Superior temporal gyrus (tissue), 1 donor: ENCODE data around the gene DUSP19.
"Not testable (repeated sequence)": the region's sequence is repeated elsewhere in the genome, so short reads cannot be mapped to it uniquely, and the experiment has no call there.

ENCODE experiments used
- DNase-seq: peaks from one replicate; pipeline ENCODE4 v3.0.0-alpha.2; 2016; ENCODE audit errors: extremely low spot score

Gene DUSP19, protein sequence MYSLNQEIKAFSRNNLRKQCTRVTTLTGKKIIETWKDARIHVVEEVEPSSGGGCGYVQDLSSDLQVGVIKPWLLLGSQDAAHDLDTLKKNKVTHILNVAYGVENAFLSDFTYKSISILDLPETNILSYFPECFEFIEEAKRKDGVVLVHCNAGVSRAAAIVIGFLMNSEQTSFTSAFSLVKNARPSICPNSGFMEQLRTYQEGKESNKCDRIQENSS

DNA sequence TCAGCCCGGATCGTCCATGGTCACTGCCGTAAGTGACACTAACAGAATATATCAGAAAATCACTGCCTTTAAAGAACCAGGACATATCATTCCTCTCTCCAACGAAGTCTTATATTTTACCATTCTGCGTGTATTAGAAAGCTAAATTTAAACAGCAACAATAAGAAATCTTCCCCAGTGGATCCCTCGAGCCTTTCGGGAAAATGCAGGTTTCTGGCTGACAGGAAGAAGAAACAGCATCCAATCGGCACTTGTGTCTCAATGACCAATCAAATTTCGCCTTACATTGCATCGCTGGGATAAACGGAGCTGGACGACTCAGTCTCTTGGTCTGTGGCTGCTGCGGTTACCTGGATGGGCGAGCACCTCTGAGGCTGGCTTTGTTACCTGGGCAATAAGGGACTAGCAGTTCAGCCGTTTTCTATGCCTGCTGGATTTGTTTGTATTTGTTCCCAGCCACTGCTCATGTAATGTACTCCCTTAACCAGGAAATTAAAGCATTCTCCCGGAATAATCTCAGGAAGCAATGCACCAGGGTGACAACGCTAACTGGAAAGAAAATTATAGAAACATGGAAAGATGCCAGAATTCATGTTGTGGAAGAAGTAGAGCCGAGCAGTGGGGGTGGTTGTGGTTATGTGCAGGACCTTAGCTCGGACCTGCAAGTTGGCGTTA lies at the start of gene DUSP19:
Gene DUSP19 (plus strand): TSS at position 284 of the 675 bp plus-strand sequence. CDS start 187 bp downstream, at position 471.
- DNase-seq, result peak; percentile 100

DNA sequence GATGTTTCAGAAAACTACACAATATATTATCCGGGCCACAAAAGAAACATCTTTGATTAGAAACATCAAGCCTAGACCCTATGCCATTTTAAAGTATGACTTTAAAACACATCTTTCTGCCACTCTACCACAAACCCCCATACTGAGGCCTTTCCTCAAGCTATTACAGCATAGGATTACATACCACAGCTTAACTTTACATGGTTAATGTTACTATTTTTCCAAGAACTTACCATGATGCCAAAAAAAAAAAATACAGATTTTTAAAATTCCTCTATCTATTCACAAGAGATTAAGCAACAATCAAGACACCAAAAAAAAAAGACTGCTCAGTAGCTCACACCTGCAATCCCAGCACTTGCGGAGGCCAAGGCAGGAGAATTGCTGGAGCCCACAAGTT lies 49.3 kb upstream of the DUSP19 start:
- no peak for DNase-seq

DNA sequence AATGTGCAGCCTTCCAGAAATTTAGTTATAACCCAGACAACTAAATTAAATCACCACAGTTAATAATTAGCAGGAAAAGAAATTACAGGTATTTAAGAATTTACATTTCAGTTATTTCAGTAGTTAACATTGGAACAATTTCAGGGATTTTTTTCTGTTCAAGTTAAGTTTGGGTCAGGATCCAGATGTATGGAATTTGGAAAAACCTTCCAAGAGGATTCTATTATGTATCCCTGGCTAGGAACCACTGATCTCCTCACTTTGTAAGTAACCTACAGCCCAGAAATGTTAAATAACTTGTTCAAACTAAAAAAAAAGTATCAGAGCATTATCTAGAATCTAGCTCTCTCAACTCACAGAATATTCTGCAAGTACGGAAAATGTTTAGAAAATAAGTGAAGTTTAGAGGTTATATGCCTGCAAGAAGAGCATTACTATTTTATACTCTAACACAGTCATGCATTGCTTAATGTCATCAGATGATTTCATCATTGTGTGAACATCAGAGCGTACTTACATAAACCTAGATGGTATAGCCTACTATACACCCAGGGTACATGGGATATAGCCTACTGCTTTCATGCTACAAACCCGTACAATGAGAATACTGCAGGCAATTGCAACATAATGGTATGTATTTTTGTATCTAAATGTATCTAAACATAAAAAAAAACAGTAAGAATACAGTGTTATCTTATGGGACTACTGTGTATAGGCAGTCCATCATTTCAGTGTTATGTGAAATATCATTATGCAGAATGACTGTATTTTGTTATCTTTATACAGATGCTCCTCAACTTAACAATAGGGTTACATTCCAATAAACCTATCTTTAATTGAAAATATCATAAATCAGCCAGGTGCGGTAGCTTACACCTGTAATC lies 46.4 kb upstream of the DUSP19 start:
- DNase-seq, result no peak

DNA sequence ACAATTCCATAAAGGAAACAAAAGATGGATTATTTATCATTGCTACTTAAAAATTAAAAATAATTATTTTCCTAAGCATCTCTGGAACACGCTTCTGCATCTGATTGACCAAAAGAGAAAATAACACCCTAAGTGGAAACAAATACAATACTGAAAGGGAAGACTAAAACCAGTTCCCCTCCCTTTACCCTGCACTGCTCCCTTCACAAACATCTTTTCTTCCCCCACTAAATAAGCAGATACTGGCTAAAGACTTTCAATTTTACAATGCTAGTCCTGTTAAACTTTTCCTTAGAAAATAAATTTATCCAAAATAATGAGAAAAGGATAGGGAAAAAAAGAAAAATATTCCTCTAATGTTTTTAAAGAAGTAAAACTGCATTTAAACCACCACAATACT lies 44.6 kb upstream of the DUSP19 start:
- no peak for DNase-seq

DNA sequence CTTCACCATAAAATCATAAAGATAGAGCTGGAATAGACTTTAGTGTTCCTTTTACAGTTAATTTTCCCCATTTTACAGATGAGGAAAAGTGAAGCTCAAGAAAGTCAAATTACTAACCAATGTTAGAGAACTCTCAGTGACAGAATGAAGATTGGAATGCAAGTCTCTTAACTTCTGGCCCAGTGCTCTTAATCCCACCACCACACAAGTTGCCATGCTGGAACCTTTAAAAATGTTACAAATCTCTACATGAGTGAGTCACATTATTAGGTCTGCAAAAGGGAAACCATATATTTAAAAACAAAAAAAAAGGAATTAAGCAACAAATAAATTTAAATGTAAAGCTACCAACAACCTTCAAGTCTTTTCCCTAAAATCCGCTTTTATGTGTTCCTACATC lies 43.7 kb upstream of the DUSP19 start:
- no peak for DNase-seq

DNA sequence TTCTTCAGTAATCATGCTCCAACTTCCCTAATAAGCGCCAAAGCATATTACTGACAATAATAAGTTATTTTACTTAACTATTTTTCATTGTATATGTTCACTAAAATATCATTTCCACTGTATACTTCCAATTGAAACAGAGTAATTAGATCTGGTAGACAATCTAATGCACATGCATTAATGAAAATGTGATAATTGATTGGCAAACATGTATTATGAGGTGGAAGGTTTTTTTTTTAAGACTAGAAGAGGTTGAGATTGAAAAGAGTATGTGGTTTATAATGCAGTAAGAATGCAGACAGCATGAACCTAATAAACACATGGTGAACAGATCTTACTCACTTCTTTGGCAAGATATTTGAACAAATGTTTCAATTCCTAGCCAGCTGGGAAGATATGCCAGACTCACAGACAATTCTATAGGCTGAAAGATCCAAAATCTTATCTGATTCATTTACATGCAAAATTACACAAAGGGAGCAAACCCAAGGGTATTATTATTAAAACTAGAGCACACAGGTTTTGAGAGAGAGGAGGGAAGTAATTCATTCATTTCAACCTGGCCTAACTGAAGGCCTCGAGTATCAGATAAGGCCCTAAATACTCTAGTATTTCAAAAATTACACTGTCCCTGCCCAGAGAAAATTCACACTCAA lies 43.1 kb upstream of the DUSP19 start:
- peak; percentile 50 for DNase-seq

DNA sequence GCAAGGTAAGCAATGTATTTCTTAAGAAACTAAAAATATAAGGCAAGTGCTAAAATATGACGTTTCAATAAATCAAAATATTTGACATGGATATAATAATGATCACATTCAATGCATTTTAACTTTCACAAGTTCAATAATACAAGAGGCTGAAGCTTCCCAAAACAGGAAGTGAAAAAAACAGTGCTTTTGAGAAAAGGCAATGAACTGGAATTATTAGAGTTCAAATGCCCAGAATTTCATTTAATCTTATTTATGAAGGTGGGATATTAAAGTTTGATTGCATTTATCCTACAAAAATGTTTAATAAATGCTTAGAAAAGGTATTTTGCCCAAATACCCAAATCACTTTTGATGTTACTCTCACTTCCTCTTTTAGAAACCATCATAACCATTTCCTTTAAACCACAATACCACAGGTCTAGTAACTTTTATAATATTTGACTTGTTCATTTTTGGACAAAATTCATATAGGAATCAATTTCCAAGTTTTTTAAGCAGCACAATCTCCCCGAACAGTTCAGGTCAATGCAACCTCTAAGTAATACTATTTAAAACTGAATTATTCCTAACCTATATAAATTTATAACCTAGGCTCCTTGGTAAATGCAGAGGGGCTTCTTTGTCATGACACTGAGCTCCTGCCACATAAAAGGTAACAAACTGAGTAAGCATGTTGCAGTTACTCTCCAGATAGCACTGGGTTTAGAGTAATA lies 42.4 kb upstream of the DUSP19 start:
- no peak for DNase-seq

DNA sequence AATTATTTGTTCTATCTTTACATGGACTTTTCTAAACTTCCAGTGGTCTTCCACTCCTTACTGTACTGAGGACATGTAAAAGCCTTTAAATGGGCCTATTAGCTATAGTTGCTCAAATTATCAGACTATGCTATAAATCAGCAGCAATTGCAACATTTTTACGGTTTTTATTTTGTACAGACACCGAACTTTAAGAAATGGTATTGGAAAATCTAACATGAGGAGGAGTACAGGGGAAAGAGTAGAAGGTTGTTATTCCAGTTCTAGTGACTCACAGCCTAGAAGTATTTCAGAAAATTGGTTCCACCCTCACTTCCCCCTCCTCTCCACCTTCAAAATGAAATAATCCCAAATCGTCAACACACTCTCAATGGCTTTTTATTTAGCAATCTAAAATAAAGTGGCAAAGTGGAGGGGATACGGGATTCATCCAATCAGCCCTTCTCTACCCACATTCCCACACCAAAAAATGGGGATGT lies 41.4 kb upstream of the DUSP19 start:
- DNase-seq, result no peak

DNA sequence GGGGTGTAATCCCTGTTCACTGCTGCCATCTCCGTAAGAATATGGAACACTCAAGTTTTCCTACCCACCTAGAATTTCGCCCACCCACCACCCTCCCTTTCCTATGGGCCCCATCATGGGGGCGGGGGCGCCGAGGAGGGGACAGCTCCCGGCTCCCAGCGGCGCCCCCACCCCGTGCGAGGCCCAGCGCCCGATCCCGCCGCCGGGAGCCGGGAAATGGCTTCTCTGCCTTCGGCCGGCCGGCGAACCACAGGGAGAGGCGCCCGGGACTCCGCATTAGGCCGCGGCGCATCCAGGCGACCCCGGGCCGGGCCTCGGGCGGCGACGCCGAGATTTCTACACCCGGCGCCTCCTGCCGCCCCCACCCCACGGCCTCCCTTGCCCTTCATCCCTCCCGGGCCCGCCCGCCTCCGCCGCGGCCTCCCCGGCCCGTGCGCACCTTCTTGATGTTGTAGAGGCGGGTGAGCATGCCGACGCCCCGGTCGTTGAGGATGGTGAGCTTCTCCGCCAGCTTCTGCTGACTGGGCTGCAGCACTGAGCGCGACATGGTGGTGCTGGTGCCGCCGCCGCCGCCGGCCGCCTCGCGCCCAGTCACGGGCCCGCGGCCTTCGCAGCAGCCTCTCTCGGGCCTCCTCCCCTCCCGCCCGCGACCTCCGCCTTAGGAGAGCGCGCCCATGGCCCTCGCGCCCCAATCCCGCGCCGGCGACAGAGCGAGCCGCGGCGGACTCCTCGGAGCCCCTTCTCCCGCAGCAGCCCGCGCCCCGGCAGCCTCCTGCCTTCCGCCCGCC lies 40.8 kb upstream of the DUSP19 start:
- DNase-seq, result no peak

DNA sequence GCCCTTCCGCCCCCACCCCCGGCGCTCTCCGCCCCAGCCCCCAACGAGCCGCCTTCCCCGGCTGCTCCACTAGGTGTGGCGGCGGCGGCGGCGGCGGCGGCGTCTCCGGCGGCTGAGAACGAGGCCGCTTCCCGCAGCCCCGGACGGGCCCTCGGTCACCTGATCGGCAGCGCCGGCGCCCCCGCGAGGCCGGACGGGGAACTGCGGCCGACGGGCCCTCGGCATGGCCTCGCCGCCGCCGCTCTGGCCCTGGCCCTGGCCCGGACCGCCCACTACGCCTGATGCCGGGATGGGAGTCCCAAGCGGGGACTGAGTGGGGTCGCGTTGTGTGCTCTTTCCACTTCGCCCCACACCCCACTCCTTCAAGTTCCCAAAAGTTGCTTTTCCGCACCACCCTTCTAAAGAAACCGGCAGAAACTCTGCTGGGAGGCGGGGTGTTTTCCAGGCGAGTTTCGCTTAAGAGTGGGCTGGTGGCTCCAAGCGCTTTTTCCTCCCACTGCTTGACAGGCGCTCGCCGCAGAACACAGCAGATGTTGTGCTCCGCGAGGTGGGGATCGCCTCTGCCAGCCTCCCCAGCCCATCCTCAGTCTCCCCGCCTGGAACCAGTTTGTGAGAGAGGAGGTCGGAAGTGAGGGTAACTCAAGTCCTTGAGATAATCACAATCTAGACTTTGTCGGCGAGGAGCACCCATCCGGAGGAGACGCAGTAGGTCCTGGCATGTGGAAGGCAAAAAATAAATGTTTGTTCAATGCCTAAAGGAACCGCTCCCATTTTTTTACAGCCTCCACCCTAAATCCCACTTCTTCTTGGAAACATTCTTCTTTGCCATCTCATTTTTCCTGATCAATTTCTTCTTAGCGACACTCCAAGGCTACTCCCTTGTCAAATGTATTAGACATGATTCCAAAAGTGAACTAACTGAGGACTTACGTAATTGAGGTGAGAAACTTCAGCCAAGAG lies 39.9 kb upstream of the DUSP19 start, which contains the start of gene NCKAP1:
Gene NCKAP1 (minus strand): TSS at position 117 of the 960 bp plus-strand sequence. CDS start 358 bp downstream, outside the sequence.
- peak; percentile 77 for DNase-seq

DNA sequence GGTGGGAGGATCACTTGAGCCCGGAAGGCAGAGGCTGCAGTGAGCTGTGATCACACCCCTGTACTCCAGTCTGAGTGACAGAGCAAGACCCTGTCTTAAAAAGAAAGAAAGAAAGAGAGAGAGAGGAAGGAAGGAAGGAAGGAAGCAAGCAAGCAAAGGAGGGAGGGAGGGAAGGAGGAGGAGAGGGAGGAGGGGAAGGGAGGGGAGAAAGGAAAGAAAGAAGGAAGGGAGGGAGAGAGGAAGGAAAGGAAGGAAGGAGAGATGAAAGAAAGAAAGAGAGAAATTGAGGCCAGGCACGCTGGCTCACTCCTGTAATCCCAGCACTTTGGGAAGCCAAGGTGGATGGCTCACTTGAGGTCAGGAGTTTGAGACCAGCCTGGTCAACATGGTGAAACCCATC lies 37.9 kb upstream of the DUSP19 start:
- DNase-seq, result no peak

DNA sequence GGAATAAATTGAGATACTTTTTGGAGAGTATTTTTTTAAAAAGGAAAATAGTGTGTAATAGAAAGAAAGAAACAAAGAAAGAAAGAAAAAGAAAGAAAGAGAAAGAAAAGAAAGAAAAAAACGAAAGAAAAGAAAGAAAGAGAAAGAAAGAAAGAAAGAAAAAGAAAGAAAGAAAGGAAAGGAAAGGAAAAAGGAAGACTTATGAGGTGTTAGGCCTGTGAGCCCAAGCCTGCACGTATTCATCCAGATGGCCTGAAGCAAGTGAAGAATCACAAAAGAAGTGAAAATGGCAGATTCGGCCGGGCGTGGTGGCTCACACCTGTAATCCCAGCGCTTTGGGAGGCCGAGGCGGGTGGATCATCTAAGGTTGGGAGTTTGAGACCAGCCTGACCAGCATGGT lies 35.0 kb upstream of the DUSP19 start:
- not testable (repeated sequence) for DNase-seq

DNA sequence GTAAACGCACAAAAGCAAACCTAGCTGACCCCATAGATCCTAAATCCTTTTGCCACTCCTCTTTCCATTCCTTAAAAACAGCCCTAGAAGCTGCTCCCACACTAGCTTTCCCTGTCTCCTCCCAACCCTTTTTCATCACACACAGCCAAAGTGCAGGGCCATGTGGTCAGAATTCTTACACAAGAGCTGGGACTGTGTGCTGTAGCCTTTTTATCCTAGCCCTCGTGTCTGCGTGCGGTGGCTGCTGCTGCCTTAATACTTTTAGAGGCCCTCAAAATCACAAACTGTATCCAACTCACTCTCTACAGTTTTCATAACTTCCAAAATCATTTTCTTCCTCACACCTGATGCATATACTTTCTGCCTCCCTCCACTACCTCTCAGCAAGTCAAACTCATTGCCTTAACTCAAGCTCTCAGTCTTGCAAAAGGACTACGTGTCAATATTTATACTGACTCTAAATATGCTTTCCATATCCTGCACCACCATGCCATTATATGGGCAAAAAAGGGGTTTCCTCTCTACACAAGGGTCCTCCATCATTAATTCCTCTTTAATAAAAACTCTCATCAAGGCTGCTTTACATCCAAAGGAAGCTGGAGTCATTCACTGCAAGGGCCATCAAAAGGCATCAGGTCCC lies 30.9 kb upstream of the DUSP19 start:
- not testable (repeated sequence) for DNase-seq

DNA sequence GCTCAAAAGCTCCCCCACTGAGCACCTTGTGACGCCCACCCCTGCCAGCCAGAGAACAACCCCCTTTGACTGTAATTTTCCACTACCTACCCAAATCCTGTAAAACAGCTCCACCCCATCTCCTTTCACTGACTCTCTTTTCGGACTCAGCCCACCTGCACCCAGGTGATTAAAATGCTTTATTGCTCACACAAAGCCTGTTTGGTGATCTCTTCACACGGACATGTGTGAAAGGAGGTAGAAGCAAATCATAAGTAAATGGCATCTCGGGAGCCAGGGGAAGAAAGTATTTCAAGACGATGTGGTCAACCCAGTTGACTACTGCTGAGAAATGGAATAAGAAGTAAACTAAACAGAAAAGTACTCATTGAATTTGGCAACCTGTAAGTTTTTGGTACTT lies 29.1 kb upstream of the DUSP19 start:
- DNase-seq, result no peak

DNA sequence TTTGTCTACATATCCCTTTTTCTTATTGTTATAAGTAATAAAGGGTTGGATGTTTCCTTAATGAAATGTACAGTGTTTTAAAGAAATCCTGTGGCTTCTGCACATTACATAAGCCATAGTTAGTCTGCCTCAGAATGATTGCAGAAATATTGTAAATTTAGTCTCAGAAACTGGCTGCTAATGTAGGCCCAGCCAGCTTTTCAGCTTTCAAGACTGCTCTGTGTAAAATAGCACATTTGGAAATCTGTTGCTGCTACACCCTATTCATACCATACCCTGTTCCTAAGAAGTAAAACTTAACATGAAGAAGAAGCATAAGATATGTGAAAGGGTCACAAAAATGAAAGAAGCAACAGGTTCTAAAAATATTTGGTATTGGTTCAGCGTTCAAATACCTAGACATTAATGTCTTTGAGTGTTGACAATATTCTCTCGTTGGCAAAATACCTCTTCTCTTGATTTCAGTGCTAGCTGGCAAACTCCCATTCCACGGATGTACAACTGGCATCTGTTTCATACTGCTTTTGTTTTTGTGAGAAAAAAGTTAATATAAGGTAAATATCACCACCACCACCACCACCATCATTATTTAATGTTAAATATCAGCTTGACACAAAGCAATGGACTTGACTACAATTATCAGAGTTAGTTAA lies 21.1 kb upstream of the DUSP19 start:
- peak; percentile 61 for DNase-seq

DNA sequence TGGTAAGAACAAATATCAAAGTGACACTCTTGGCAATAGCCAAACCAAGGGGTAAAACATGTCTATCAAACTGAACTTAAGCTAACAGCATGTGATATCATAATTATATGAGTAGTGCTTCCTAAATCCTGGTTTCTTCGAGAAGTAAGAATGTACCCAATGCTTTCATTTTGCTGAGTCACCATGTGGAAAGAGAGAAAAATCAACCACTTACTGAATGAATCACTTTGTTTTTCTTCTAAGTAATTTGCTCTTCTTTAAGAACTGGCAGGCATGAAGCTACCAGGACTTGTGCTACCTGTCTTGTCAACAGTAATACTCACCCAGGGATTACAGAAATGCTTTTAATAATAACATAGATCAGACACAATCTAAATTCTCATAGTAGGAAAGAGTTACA lies 19.0 kb upstream of the DUSP19 start:
- no peak for DNase-seq

DNA sequence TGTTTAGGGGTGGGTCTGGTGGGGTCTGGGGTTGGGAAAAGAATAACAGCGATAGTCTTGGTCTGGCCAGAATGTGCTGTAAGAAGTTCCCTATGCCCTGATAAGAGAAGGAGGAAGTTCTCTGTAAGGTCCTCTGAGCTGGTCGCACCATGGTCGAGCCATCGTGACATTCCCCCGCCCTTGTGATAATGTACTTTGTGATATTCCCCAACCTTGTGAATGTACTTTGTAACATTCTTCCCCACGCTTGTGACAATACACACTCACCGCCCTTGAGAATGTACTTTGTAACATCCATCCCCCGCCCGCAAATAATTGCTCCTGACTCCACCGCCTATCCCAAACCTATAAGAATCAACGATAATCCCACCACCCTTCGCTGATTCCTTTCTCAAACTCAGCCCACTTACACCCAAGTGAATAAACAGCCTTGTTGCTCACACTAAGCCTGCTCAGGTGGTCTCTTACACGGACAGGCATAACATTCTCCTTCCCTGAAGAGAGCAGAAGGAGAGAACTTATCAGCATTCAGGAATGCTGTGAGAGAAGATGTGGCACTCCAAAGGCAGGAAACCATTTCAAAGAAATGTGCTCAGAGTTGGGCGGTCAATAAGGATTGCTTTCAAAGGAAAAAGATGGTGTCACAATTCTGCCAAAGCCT lies 17.8 kb upstream of the DUSP19 start:
- DNase-seq, result no peak

DNA sequence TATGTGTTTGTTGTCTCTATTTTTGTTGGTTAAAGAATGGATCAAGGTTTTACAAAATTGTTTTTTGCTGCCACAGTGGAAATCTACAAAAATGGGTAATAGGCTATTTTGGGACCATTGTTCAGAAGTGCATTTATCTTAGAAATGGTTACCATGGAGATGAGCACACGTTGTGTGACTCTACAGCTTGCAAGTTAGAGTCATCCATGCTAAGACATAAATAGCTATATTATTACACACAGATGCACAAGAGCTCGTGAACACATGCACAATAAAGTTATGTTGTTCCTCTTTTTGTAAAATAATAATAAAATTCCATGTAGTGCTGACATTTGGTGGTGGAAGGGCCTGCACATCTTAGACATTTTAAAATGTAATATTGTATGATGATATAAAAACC lies 15.5 kb upstream of the DUSP19 start:
- DNase-seq, result peak; percentile 67
